CD14-positive monocyte (primary cell): ENCODE data around the gene MYO5B. TPM values are rescaled to one million over a fixed set of nuclear protein-coding genes. Genes with fewer than 3 reads are reported as not detected.

Source experiments
- DNase-seq, 3 donors: peaks; one replicate each; pipeline ENCODE4 v3.0.0-alpha.2; 2011 to 2022
- H2AFZ ChIP-seq: 2 replicates; pipeline ENCODE4 v1.6.0; 2012; ENCODE audit warnings: mild to moderate bottlenecking, low read depth, low read length, inconsistent platforms; ENCODE audit not compliant: insufficient read depth, poor library complexity, severe bottlenecking
- H3K27ac ChIP-seq, 2 donors: 1 replicate in 1 of 2; 2 replicates in 1 of 2; pipeline ENCODE4 v1.5.1; 2012 to 2013; ENCODE audit warnings: low read length in 2 of 2, control low read depth in 1 of 2, inconsistent platforms in 1 of 2, low read depth in 1 of 2, mild to moderate bottlenecking in 1 of 2
- H3K27me3 ChIP-seq, 2 donors: one replicate each; pipeline versions ENCODE4 v1.6.0 to v1.6.1; 2011 to 2013; ENCODE audit warnings: low read length in 2 of 2; ENCODE audit not compliant: control insufficient read depth in 2 of 2, insufficient read depth in 2 of 2
- H3K36me3 ChIP-seq, 2 donors: replicated peaks in 1 of 2; 1 replicate in 1 of 2; 2 replicates in 1 of 2; pipeline versions ENCODE4 v1.5.1 to v1.6.1; 2012 to 2013; ENCODE audit warnings: low read length in 2 of 2, control low read depth in 1 of 2, inconsistent platforms in 1 of 2, mild to moderate bottlenecking in 1 of 2; ENCODE audit not compliant: insufficient read depth in 2 of 2, control insufficient read depth in 1 of 2
- H3K4me1 ChIP-seq, 2 donors: 1 replicate in 1 of 2; 2 replicates in 1 of 2; pipeline versions ENCODE4 v1.5.1 to v1.6.1; 2012 to 2013; ENCODE audit warnings: low read length in 2 of 2, control low read depth in 1 of 2, inconsistent platforms in 1 of 2, mild to moderate bottlenecking in 1 of 2, moderate library complexity in 1 of 2; ENCODE audit not compliant: insufficient read depth in 2 of 2, control insufficient read depth in 1 of 2
- H3K4me2 ChIP-seq: replicated peaks from 2 replicates; pipeline ENCODE3; 2012; ENCODE audit warnings: low read length, moderate library complexity, mild to moderate bottlenecking; ENCODE audit not compliant: poor library complexity, severe bottlenecking; ENCODE audit errors: extremely low read depth
- H3K4me3 ChIP-seq, 3 experiments: fragments of 200-600 bp in 1 of 3; sonication (generic) in 1 of 3; replicated peaks in 1 of 3; 1 replicate in 2 of 3; 2 replicates in 1 of 3; pipeline ENCODE4 v1.5.1; 2011 to 2013; ENCODE audit warnings: low read length in 3 of 3, mild to moderate bottlenecking in 3 of 3, control low read depth in 2 of 3, low read depth in 2 of 3, inconsistent platforms in 1 of 3, moderate library complexity in 1 of 3
- H3K79me2 ChIP-seq: 2 replicates; pipeline ENCODE4 v1.6.0; 2012; ENCODE audit warnings: mild to moderate bottlenecking, control low read depth, inconsistent platforms, low read length, moderate library complexity; ENCODE audit not compliant: insufficient read depth
- H3K9ac ChIP-seq: 2 replicates; pipeline ENCODE4 v1.6.0; 2017; ENCODE audit warnings: low read length, mild to moderate bottlenecking; ENCODE audit not compliant: insufficient read depth, poor library complexity, severe bottlenecking
- H3K9me3 ChIP-seq, 2 donors: replicated peaks in 1 of 2; 1 replicate in 1 of 2; 2 replicates in 1 of 2; pipeline versions ENCODE4 v1.5.1 to v1.6.1; 2012 to 2013; ENCODE audit warnings: low read length in 2 of 2, control low read depth in 1 of 2; ENCODE audit not compliant: control insufficient read depth in 1 of 2, insufficient read depth in 1 of 2
- H4K20me1 ChIP-seq: 2 replicates; pipeline ENCODE4 v1.6.0; 2012; ENCODE audit warnings: mild to moderate bottlenecking, low read length, control low read depth, moderate library complexity; ENCODE audit not compliant: insufficient read depth
- H3K27ac Mint-ChIP-seq, 7 donors: one replicate each; pipeline ENCODE4 v1.8.0; 2020; ENCODE audit warnings: mild to moderate bottlenecking in 7 of 7, mixed read lengths in 7 of 7, moderate library complexity in 6 of 7, inconsistent platforms in 2 of 7
- H3K27me3 Mint-ChIP-seq, 3 donors: one replicate each; pipeline ENCODE4 v1.8.0; 2021 to 2022; ENCODE audit warnings: low read depth in 3 of 3, mild to moderate bottlenecking in 3 of 3, mixed read lengths in 3 of 3, moderate library complexity in 3 of 3, inconsistent platforms in 1 of 3
- H3K36me3 Mint-ChIP-seq, 2 donors: one replicate each; pipeline ENCODE4 v1.8.0; 2020; ENCODE audit warnings: mixed read lengths in 2 of 2, inconsistent platforms in 1 of 2, mild to moderate bottlenecking in 1 of 2
- H3K4me1 Mint-ChIP-seq: one replicate; pipeline ENCODE4 v1.8.0; 2020; ENCODE audit warnings: mild to moderate bottlenecking, mixed read lengths
- H3K4me3 Mint-ChIP-seq, 2 donors: one replicate each; pipeline ENCODE4 v1.8.0; 2020; ENCODE audit warnings: mild to moderate bottlenecking in 2 of 2, mixed read lengths in 2 of 2, moderate library complexity in 1 of 2
- H3K9me3 Mint-ChIP-seq, 7 donors: one replicate each; pipeline ENCODE4 v1.8.0; 2020 to 2022; ENCODE audit warnings: mixed read lengths in 7 of 7, mild to moderate bottlenecking in 6 of 7, moderate library complexity in 6 of 7, inconsistent platforms in 2 of 7
- CTCF ChIP-seq: fragments of 200-600 bp; IDR thresholded peaks from one replicate; pipeline ENCODE4 v1.8.0; 2022; ENCODE audit warnings: antibody characterized with exemption, mild to moderate bottlenecking
- WGBS: methylation state at CpG from one replicate; pipeline ENCODE4 v1.1.5; 2013; ENCODE audit warnings: missing lambda C conversion rate; ENCODE audit not compliant: insufficient coverage; 5-methylcytosine and 5-hydroxymethylcytosine counted together
- intact Hi-C, 2 donors: fragments of 100-400 bp; cut with micrococcal nuclease; formaldehyde crosslinking; loops; one replicate each; pipeline versions ENCODE4 v1.15.0 to v1.15.1; 2023
- polyA plus RNA-seq, 3 donors: library from polyadenylated mRNA; depleted of rRNA in 1 of 3; unstranded in 2 of 3; stranded (reverse) in 1 of 3; fragments of 300-500 nt in 2 of 3; fragments of >200 nt in 1 of 3; fragmentation: Illumina TruSeq in 2 of 3; gene quantifications; 1 replicate in 2 of 3; 2 replicates in 1 of 3; pipeline ENCODE4 v1.2.3, GENCODE V29; 2012 to 2021

MYO5B gene
- polyA plus RNA-seq, 3 donors: 0.04 TPM; not detected in 2

DNA sequence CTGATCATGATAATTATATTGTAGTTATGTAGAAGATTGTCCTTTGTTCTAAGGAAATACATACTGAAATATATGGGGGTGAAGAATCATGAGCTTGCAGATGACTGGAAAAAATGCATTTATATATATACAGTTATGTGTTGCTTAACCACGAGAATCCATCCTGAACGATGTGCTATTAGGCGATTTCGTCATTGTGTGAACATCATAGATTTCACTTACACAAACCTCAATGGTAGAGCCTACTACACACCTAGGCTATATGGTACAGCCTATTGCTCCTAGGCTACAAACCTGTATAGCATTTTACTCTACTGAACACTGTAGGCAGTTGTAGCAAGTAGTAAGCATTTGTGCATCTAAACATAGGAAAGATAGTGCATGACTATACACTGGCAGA, 379.0 kb downstream of the MYO5B start:
- Mint-ChIP-seq H3K9me3 (no peaks in the 10 kb centered on the region), H3K4me3 (no peak overlapping the region), H3K27ac (no peak overlapping the region), H3K36me3 (peaks cover 0 to 3% of the 10 kb centered on the region in 2 donors), H3K4me1 (peaks cover 39% of the 10 kb centered on the region), H3K27me3 (peaks cover 0 to 3% (median 0%) of the 10 kb centered on the region in 3 donors)
- Histone ChIP-seq H3K27ac (no peak overlapping the region), H3K9ac (no peak overlapping the region), H3K4me3 (no peak overlapping the region), H3K79me2 (peaks cover 18% of the 10 kb centered on the region), H3K4me1 (peaks cover 20 to 26% of the 10 kb centered on the region in 2 donors), H3K4me2 (no peak overlapping the region), H3K36me3 (no peaks in the 10 kb centered on the region), H3K9me3 (no peaks in the 10 kb centered on the region), H3K27me3 (no peaks in the 10 kb centered on the region), H4K20me1 (no peaks in the 10 kb centered on the region), H2AFZ (no peak overlapping the region)
- intact Hi-C loops: no loop called here
- WGBS: no CpG with 5 or more reads among the region's 4 CpGs
- DNase-seq: no peak
- TF ChIP-seq CTCF: no peak

DNA sequence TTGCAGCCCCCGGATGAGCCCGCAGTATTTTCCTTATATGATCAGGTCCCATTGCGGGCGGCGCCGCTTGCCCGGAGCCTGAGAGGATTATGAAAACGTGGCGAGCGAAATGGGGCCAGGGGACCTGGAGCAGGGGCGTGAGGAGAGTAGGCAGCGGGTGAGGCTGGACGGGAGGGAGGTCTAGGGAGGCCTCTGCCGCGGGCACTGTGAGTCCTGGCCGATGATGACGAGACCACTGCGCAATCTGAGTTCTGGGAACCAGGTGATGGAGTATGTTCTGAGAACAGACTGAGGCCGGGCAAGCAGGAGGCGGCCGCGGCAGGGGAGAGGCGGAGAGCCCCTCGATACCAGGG, 380.8 kb downstream of the MYO5B start:
- peak; percentile 28 to 55 (median 34) for DNase-seq
- Histone ChIP-seq H3K27me3 (no peaks in the 10 kb centered on the region), H3K27ac (peak overlapping the region; percentile 64 to 98), H3K9ac (peak overlapping the region; percentile 98), H2AFZ (peak overlapping the region; percentile 94), H3K79me2 (peaks cover 35% of the 10 kb centered on the region), H3K4me2 (peak overlapping the region; percentile 74), H3K36me3 (no peaks in the 10 kb centered on the region), H3K4me3 (peak overlapping the region; percentile 80 to 91 (median 86)), H3K4me1 (peaks cover 20 to 26% of the 10 kb centered on the region in 2 donors), H4K20me1 (no peaks in the 10 kb centered on the region), H3K9me3 (peaks cover 3 to 5% of the 10 kb centered on the region in 2 donors)
- WGBS: under 1% methylated on average over 24 of the region's 24 CpGs
- peaks cover 0 to 10% of the 10 kb centered on the region in 2 donors for H3K36me3 Mint-ChIP-seq
- peaks cover 32% of the 10 kb centered on the region for H3K4me1 Mint-ChIP-seq
- H3K9me3 Mint-ChIP-seq: peaks cover 4 to 15% (median 8%) of the 10 kb centered on the region in 7 donors
- no peak for TF ChIP-seq CTCF
- peak overlapping the region; percentile 92 to 97 (median 96) for H3K27ac Mint-ChIP-seq
- peaks cover 0 to 3% (median 0%) of the 10 kb centered on the region in 3 donors for H3K27me3 Mint-ChIP-seq
- intact Hi-C loops: loop anchor here (5.0 kb wide), 2 partner anchors 322 to 327 kb away; partner anchors contain the start of genes C18orf32 (in 1 of the 2) and RPL17 (in 1 of the 2)
- H3K4me3 Mint-ChIP-seq: peak overlapping the region; percentile 93 to 97
